ENCODE results near the gene CHST11.
"Not testable (repeated sequence)": the region's sequence is repeated elsewhere in the genome, so short reads cannot be mapped to it uniquely, and the experiment has no call there.

The CHST11 gene

DNA sequence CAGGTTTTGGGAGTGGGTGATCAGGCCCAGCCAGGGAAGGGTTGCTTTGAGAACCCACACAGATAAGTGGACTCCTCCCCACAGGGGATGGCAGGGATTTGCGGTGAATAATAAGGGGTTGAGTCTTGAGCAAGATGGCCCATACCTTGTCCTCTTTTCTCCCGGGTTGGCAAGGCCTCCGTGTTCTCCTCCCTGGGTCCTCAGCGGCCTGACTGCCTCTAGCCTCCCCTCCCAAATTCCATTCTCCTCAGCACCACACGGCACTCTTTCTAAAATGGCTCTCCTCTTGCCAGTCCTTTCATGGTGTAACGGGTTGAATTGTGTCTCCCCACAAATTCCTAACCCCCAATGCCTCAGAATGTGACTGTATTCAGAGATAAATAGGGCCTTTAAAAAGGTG lies 70.0 kb downstream of the CHST11 start:
- DNase-seq (ENCODE audit: low read depth) = no peak

DNA sequence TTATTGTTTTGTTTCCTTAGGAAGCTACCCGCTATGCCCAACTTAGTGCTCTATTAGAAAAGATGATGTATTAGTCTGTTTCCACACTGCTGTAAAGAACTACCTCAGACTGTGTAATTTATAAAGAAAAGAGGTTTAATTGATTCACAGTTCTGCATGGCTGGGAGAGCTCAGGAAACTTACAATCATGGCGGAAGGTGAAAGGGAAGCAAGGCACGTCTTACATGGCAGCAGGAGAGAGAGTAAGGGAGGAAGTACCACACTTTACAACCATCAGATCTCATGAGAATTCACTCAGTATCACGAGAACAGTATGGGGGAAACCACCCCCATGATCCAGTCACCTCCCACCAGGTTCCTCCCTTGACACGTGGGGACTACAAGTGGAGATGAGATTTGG lies 70.9 kb downstream of the CHST11 start:
- not testable (repeated sequence) for DNase-seq (ENCODE audit: low read depth)

DNA sequence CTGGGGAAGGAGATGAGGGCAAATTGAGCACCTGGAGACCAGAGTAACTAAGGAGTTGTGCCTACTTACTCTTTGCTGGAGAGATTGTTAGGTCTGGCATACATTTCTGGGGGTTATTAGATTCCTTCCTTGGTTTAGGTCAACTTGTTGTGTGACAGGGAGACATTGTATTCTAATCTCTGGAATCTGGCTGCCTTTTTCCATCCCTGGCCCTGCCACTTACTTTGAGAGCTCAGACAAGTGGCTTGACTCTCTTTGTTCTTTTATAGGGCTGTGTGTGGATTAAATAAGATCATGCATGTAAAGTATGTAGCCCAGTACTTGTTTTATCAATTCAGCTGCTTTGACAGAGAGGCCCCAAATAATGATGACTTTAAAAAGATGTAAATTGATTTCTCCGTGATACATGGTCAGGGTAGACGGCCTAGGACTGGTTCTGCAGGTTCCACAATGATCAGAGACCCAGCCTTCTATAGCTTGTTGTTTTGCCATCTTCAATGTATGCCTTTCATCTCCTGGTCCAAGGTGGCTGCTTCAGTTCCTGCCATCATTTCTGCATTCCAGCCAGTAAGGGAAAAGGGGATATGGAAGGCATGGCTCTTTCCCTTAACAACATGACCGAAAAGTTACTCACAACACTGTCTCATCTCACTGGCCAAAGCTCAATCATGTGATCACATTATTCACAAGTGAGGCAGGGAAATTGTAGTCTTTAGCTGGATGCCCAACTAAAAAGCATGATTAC lies 72.6 kb downstream of the CHST11 start:
- DNase-seq (ENCODE audit: low read depth) = peak; percentile 22

DNA sequence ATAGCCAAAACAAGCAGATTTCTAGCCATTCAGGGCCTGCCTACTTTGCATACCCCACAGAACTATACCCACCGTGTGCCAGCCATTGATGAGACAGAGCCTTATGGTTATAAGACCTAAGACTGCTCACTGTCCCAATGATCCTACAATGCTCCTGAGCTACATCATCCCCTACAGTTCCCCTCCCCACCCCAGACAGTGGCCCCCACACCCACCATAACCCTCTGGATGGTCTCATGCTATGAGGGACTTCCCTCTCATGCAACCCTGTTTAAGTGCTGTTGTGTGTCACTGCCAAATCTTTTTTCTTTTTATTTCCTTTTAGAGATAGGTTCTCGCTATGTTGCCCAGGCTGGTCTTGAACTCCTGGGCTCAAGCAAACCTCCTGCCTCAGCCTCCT lies 75.9 kb downstream of the CHST11 start:
- no peak for DNase-seq (ENCODE audit: low read depth)

DNA sequence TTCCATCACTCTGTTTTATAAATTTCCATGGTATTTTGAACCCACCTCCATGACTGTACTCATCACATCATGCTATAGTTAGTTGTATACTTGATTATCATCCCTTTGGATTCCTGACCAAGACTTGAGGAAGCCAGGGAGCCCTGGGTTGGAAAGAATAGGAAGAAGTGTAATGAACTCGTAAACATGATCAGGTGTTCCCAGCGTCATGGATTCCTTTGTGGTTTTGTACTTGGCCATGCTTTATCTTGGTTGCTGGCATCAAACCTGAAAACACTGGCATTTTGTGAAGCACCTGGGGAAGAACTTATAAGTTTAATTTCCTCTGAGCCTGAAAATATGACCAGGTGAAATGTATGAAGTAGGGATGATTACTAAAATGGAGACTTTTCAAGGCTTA lies 76.4 kb downstream of the CHST11 start:
- DNase-seq (ENCODE audit: low read depth) = no peak

DNA sequence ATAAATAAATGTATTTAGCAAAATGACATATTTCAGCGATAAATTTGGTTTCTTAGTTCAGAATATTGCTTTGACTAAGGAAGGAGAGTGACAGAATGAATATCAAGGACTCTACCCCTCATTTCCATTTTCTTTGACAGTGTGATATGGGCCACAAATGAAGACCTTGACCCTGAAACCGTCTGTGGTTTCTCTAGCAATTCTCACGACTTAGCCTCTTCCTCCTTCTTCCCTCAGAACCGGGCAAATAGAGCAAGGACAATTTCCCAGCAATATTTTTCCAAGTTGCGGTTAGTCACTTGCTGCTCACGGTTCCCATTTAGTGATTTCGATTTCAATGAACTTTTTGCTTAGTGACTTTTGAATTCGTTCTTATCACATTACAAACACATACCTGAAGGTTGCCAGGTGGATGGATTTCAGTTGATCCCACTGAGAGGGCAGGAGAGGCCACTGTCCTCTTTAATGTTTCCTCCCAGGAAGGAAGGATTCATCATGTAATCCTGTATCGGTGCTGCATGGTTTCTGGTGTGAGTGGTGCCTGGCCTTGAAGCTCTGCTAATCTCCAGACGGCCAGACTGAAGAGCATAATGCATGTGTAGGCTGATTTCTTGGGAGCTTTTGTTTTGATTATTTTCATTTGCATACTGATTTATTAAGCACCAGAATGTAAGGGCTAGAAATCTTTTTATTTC lies 77.6 kb downstream of the CHST11 start:
- DNase-seq (ENCODE audit: low read depth) = no peak

DNA sequence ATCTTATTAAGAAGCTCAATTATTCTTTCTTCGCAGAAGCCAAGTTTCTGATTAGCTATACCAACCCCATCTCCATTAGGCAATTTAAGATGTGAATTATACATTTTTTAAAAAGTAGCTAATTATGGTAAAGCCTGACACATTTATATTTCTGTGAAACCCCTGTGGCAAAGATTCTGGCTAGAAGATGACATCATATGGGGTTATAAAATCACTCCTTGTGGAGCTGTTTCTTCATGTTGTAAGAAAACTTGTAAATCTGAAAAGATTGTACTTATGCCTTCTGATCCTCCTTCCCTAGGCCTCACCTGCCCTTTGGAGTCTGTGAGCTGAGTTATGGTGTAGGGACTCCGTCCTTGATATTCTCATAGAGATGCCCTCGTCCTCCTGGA lies 78.1 kb downstream of the CHST11 start:
- DNase-seq (ENCODE audit: low read depth) = no peak

DNA sequence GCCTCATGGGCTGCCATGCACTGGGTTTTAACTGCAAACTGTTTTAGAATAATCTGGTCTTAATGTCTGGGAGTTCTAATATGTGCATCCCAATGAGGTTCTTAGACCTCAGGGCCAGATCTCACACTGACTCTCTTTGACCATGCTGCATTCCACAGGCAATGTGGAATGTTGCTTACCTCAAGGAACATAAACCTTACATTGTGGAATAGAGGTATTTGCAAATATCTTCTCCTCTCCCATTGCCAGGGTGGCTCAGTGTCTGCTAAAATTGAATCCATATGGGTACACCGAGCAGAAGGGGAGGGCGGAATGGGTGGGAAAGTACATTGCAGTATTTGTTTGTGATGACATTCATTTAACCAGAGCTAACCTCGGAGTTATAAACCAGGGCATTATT lies 78.6 kb downstream of the CHST11 start:
- no peak for DNase-seq (ENCODE audit: low read depth)

DNA sequence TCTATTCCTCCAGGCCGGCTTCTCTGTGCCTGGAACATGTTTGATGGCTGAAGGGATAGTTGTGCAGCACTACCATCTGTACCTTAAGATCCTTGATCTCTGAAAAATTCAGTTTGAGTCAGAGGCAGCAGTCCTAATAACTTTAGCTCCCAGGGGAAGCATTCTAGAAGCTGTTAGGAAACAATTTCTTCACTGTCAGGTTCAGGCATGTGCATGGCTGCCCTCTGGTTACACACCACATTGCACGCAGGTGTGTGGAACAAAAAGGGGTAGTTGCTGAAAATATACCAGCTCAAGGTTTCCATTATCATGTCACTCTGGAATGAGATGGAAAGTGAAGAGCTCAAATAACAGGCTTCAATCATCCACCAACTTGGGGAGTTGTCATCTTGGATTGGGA lies 80.1 kb downstream of the CHST11 start:
- DNase-seq (ENCODE audit: low read depth) = no peak

DNA sequence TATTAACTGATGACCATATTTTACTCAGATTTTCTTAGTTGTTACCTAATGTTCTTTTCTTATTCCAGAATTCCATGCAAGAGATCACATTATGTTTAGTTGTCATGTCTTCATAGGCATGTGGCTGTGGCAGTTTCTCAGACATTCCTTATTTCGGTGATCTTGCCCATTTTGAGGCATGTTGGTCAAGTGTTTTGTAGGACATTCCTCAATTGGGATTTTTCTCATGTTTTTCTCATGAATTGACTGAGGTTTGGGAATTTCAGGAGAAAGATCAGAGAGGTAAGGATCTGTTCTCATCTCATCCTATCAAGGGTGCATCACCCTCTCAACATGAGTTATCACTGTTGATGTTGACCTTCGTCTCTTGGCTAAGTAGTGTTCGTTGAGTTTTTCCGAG lies 81.3 kb downstream of the CHST11 start:
- DNase-seq (ENCODE audit: low read depth) = no peak

DNA sequence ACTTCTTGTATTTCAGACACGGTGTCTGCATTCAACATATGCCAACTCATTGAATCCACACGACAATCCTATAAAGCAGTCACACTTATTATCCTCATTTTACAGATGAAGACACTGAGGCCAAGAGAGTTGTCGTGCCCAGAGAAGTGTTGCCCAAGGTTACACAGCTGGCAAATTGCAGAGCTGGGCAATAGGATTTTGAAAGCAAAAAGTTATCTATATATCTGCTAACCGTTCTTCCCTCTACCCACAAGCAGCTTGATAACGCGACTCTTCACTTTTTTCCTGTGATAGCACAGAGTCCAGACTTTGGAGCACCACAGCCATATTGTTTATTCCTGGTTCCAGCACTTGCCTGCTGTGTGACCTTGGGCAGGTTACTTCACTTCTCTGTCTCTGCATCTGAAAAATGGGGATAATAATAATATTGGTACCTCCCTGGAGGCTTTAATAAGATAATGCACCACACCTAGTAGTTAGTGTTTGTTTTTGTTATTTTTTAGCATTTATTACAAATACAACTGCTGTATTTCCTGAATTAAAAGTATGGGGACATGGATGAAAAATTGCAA lies 82.2 kb downstream of the CHST11 start:
- no peak for DNase-seq (ENCODE audit: low read depth)

DNA sequence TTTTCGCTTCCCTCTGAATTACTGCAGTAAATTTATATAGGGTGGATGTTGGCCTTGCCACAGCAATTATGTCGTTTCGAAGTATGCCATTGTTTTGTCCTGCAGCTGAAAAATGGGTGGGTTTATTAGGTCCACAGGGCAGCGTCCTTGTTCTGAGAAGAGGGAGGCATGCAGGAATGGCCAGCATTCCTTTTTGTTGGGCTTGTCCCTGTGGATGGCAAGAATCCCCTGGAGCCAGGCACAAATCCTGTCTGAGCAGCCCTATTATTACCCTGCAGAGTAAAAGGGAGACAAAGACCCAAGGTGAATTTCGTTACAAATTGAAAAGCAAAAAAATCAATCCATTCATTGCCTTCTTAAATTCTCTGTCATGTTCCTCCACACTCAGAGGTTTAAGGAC lies 88.1 kb downstream of the CHST11 start:
- no peak for DNase-seq (ENCODE audit: low read depth)

DNA sequence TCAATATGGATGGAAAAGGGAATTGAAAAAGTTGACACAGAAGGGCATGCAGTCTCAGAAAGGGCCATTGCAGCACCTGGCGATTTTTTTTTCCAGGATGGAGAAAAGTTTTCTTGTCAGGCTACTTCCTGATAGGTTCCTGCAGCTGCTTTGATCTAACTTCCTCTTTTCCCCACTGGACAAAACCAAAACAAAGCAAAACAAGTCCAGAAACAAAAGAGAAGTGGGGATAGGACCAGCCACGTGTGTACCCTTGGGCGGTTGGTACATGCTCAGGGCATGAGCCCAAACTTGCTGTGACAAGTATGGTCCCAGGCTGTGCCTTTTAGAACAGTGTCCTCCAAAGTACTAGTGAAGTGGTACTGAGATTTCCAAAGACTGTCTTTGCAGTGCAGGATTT lies 89.8 kb downstream of the CHST11 start:
- DNase-seq (ENCODE audit: low read depth) = no peak

DNA sequence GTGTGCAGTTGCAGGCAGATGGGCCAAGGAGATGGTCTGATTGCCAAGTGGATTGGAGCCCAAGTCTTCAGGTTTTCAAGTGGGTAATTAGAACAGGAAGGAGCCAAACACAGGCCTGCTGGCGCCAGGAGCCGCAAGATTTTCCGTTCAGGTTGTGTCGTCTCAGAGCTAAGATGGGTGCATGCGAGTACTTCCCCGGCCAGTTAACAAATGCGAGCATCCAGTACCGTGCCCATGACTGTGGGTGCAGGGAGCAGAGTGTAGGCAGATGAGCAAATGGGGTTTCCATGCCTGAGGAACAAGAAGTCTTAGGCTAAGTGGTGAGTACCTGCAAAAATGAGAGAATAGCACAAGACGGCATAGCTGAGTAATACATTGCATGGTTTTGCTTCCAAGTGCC lies 90.5 kb downstream of the CHST11 start:
- DNase-seq (ENCODE audit: low read depth) = no peak

DNA sequence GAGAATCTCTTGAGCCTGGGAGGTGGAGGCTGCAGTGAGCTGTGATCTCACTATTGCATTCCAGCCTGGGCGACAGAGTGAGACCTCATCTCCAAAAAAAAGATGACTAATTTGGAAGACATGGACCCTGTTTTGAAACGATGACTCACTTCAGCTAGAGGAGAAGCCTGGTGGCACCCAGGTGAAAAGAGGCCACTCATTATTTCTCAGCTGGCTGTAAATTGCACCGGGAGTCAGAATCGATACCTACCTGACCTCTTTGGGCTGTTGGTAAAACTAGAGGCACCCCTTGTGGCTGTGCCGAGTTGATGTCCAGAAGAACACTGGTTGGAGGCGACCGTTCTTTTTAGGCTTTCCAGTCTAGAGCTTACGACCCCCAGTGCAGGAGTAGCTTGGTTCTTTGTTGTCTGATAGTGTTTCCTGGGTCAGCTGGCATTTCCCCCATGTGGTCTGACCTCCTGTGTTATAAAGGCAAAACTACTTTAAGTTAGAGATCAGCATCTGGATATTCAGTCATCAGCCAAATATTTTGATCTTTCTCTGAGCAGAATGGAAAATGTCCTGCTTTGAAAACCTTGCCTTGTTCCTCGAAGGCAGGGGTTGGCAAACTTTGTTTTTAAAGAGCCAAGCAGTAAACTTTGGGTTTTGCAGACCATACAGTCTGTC lies 93.2 kb downstream of the CHST11 start:
- DNase-seq (ENCODE audit: low read depth) = peak; percentile 64

DNA sequence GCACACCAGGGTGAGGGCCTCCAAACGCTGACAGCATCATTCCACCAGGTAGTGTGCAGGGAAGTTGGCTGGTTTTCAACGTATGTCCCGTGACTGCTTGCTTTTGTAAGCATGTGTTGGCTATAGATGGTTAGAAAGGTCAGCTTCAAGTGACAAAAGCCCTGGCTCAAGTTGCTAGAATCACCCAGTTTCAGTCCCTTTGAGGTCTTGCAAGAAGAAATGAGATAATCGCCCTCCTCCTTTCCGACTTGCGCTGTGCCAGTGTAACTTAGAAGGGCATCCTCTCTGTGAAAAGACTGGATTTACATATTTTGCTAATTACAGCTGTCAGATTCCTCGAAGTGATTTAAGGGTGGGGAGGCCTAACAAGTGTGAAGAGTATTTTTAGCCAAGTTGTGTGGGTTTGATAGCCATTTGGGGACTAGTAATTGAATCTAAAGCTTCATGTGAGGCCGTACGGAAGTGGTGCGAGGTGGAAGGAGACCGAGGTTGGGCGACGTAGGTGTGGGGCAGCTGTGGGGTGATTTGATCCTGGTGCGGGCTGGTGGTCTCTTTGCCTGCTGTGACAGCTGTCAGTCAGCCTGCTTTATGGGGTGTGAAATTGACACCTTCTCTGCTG lies 94.7 kb downstream of the CHST11 start:
- DNase-seq (ENCODE audit: low read depth) = no peak

DNA sequence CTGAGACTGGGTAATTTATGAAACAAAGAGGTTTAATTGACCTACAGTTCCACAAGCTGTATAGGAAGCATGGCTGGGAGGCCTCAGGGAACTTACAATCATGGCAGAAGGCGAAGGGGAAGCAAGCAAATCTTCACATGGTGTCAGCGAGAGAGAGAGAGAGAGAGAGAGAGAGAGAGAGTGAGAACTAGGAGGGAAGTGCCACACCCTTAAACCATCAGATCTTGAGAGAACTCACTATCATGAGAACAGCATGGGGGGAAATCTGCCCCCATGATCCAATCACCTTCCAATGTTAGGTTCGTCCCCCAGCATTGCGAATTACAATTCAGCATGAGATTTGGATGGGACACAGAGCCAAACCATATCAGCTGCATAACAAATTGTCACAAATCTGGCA lies 96.7 kb downstream of the CHST11 start:
- no peak for DNase-seq (ENCODE audit: low read depth)

DNA sequence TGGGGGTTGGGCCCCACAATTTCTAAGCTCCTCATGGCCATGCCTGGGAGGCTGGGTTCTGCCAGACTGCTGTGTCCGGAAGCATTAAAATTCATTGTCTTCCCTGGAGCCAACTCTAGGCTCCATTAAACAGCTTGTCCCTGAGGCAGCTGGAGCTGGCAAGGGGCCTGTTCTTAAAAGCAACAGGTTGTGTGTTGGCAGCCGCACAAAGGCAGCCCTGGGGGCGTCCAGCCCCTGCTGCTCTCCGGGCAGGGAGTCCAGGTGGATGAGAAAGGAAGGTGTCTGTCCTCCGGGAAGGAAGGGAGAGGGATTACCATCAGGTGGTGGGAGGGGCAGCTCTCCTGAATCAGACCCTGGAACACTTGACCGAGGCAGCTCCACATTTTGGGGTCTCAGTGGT lies 98.9 kb downstream of the CHST11 start:
- DNase-seq (ENCODE audit: low read depth) = no peak

DNA sequence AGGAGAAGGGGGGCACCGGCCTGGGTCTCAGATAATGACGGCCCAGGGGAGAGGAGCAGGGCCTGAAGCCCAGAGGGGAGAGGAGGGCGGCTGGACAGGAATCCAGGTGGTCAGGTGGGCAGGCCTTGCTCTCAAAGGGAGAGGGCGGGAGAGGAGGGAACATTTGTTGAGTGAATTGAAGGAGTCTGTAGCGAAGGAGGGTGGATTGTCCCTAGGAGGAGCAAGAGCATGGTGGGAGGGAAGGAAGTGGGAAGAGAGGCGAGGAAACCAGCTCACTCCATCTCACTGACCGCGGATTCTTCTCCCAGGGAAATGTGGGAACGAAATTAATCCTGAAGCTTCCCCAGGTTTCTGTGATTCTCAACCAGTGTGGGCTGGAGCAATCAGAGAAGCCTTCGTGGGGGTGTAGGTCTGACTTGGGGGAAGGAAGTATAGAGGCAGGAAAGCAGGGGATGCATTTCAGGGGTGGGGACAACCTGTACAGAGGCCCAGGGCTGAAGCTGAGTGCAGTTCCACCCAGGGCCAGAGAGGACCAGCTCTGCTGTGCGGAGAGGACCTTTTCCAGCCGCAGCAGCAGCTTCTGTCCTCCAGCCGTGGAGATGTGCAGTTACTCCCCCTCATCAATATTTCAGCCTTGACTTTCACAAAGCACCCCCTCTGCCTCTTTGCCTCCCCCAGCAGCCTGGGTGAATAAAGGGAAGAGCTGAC lies 100.9 kb downstream of the CHST11 start:
- DNase-seq (ENCODE audit: low read depth) = no peak

DNA sequence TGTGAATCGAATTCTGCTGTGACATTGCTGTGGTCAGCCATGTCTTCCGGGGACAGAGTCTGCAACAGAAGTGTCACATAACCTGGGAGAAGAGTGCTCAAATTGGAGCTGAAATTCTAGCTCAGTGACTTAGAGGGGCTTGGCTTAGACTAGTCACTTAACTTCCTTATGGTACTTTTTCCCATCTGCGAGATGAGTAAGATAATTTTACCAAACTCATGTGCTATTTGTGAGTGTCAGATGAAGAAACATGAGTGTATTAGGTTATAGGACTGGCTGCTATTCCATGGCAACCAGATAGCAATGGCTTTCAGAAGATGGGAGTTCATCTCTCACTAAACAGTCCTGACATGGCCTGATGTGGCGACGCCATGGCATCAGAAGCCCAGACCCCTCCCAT lies 104.1 kb downstream of the CHST11 start:
- DNase-seq (ENCODE audit: low read depth) = no peak

DNA sequence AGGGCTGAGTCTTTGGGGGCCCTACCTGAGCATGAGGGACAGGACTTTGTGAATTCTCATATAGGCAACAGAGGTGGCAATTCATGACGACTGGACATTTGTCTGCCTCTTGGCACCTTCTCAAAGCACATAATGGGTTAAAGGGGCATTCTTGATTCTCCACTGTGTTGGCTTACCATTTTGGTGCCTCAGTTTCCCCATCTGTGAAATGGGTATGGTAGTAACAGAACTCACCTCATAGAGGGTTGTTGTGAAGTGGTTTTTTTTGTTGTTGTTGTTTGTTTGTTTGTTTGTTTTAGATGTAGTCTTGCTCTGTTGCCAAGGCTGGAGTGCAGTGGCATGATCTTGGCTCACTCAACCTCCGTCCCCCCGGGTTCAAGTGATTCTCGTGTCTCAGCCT lies 106.0 kb downstream of the CHST11 start:
- DNase-seq (ENCODE audit: low read depth) = no peak

DNA sequence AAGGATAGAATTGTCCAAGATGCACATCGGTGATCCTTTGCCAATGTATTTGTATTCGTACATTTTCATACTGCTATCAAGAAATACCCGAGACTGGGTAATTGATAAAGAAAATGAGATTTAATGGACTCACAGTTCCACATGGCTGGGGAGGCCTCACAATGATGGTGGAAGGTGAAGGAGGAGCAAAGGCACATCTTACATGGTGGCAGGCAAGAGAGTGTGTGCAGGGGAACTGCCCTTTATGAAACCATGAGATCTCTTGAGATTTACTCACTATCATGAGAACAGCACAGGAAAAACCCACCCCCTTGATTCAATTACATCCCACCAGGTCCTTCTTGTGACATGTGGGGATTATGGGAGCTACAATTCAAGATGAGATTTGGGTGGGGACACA lies 107.9 kb downstream of the CHST11 start:
- DNase-seq (ENCODE audit: low read depth) = not testable (repeated sequence)
